ENCODE results near the gene C12orf76. TPM values are rescaled to one million over a fixed set of nuclear protein-coding genes. Genes with fewer than 3 reads are reported as not detected.
"Not testable (repeated sequence)": the region's sequence is repeated elsewhere in the genome, so short reads cannot be mapped to it uniquely, and the experiment has no call there.

The C12orf76 gene
- total RNA-seq, 2 donors from 2014 or later = 20.4 to 26.1 TPM

GRCh38 chr12:110077800-110078199, 29.5 kb upstream of the C12orf76 start:
- Histone ChIP-seq H3K9me3 (no peaks in the 10 kb centered on the region), H3K36me3 (no peaks in the 10 kb centered on the region), H3K27me3 (replicated peaks; ENCODE audit: insufficient read depth) (no peaks in the 10 kb centered on the region), H3K27ac (no peak overlapping the region), H3K4me1 (replicated peaks) (no peaks in the 10 kb centered on the region), H3K4me3 (no peak overlapping the region)
- no peak for DNase-seq (ENCODE audit: low spot score)
- TF ChIP-seq POLR2AphosphoS5 (IDR thresholded peaks at IDR 0.05) = no peak
- TF ChIP-seq CTCF (IDR thresholded peaks at IDR 0.05) = no peak
- no peak for TF ChIP-seq POLR2A (IDR thresholded peaks at IDR 0.05)
- WGBS = 55% methylated on average over 4 of the region's 4 CpGs
- intact Hi-C loops (cut with DNase I) = no loop called here

- intact Hi-C loops (cut with DNase I) = no loop called here
- Histone ChIP-seq H3K27ac (no peak overlapping the region), H3K9me3 (no peaks in the 10 kb centered on the region), H3K36me3 (no peaks in the 10 kb centered on the region), H3K4me1 (replicated peaks) (no peaks in the 10 kb centered on the region), H3K27me3 (replicated peaks; ENCODE audit: insufficient read depth) (no peaks in the 10 kb centered on the region), H3K4me3 (no peak overlapping the region)
- TF ChIP-seq POLR2AphosphoS5 (IDR thresholded peaks at IDR 0.05) (no peak), POLR2A (IDR thresholded peaks at IDR 0.05) (no peak), CTCF (IDR thresholded peaks at IDR 0.05) (no peak)
- no peak for DNase-seq (ENCODE audit: low spot score)
- WGBS = 100% methylated on average over 1 of the region's 1 CpG
These were observed 27.6 kb upstream of the C12orf76 start for GRCh38 chr12:110075880-110076279.

GRCh38 chr12:110074089-110074488, 25.8 kb upstream of the C12orf76 start:
- Histone ChIP-seq H3K9me3 (no peaks in the 10 kb centered on the region), H3K4me1 (replicated peaks) (no peaks in the 10 kb centered on the region), H3K4me3 (no peak overlapping the region), H3K36me3 (no peaks in the 10 kb centered on the region), H3K27ac (no peak overlapping the region), H3K27me3 (replicated peaks; ENCODE audit: insufficient read depth) (no peaks in the 10 kb centered on the region)
- 83% methylated on average over 5 of the region's 5 CpGs for WGBS
- no peak for DNase-seq (ENCODE audit: low spot score)
- intact Hi-C loops (cut with DNase I) = no loop called here
- no peak for TF ChIP-seq CTCF (IDR thresholded peaks at IDR 0.05)
- no peak for TF ChIP-seq POLR2A (IDR thresholded peaks at IDR 0.05)
- no peak for TF ChIP-seq POLR2AphosphoS5 (IDR thresholded peaks at IDR 0.05)

DNA sequence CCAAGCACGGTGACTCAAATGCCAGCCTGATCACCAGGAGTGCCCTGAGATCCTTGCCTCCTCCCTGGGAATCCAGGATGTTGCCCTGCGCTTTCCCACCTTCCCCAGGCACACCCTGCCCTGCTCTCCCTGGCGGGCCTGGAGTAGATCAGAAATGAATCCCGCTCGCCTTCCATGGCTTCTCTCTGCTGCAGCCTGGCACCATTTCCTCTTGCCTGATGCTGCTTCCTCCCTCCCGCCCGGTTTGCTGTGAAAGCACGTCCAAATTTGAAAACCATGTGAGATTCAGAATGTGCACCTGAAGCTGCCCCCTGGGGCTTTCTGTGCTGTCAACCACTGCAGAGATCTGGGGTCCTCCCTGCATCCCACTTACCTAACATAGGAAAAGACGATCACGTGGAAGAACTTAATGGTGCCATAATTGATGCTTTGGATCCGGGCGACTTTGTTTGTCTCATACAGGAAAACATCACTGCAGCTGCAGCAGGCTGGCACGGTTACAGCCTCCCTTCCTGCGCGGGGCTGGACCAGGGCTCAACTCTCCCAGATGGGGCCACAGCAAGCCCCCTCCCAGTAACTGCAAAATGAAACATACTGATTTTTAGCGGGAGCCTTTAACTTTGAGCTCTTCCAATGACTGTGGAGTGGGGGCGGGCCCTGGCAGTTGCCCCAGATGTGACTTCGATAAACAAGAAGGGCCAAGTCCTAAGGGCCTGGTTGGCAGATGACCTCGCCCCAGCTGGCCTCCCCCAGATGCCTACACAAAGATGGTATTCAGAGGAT, 24.9 kb upstream of the C12orf76 start:
- H3K4me1 ChIP-seq (replicated peaks) = no peaks in the 10 kb centered on the region
- H3K36me3 ChIP-seq = no peaks in the 10 kb centered on the region
- H3K9me3 ChIP-seq = no peaks in the 10 kb centered on the region
- DNase-seq (ENCODE audit: low spot score) = no peak
- H3K27me3 ChIP-seq (replicated peaks; ENCODE audit: insufficient read depth) = no peaks in the 10 kb centered on the region
- intact Hi-C loops (cut with DNase I) = no loop called here
- WGBS = 14% methylated on average over 19 of the region's 19 CpGs
- H3K4me3 ChIP-seq = peak overlapping the region; percentile 12 to 15
- no peak for TF ChIP-seq POLR2A (IDR thresholded peaks at IDR 0.05)
- peak; percentile 5 for TF ChIP-seq POLR2AphosphoS5 (IDR thresholded peaks at IDR 0.05)
- H3K27ac ChIP-seq = no peak overlapping the region

DNA sequence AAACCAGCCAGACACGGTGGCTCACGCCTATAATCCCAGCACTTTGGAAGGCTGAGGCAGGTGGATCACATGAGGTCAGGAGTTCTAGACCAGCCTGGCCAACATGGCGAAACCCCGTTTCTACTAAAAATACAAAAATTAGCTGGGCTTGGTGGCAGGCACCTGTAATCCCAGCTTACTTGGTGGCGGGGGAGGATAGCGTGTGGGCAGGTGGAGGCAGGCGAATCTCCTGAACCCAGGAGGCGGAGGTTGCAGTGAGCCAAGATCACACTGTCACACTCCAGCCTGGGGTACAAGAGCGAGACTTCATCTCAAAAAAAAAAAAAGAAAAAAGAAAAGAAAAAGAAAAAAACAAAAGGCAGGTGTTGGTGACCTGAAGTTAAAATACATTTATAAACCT, 24.3 kb upstream of the C12orf76 start:
- DNase-seq (ENCODE audit: low spot score); H3K4me3 ChIP-seq; H3K36me3 ChIP-seq; intact Hi-C loops (cut with DNase I); H3K4me1 ChIP-seq (replicated peaks); H3K27ac ChIP-seq; H3K27me3 ChIP-seq (replicated peaks; ENCODE audit: insufficient read depth); H3K9me3 ChIP-seq: not testable (repeated sequence)
- 53% methylated on average over 9 of the region's 9 CpGs for WGBS

GRCh38 chr12:110071967-110072366, 23.6 kb upstream of the C12orf76 start:
- WGBS = 94% methylated on average over 3 of the region's 3 CpGs

More at GRCh38 chr12:110071967-110072366, 23.6 kb upstream of the C12orf76 start:
- intact Hi-C loops (cut with DNase I) = no loop called here
- no peak overlapping the region for H3K27ac ChIP-seq
- H3K4me1 ChIP-seq (replicated peaks) = no peaks in the 10 kb centered on the region
- TF ChIP-seq POLR2AphosphoS5 (IDR thresholded peaks at IDR 0.05) (no peak), CTCF (IDR thresholded peaks at IDR 0.05) (no peak), POLR2A (IDR thresholded peaks at IDR 0.05) (no peak)
- H3K4me3 ChIP-seq = no peak overlapping the region
- peaks cover 2% of the 10 kb centered on the region for H3K27me3 ChIP-seq (replicated peaks; ENCODE audit: insufficient read depth)
- H3K36me3 ChIP-seq = no peaks in the 10 kb centered on the region
- DNase-seq (ENCODE audit: low spot score) = no peak
- H3K9me3 ChIP-seq = no peaks in the 10 kb centered on the region
